Fibroblast of the conjunctiva (primary cell): ENCODE measurements around the gene SLC30A2.

Source experiments
- DNase-seq: peaks from one replicate; pipeline ENCODE4 v3.0.0-alpha.2; 2010; ENCODE audit warnings: low read depth

The SLC30A2 gene

DNA sequence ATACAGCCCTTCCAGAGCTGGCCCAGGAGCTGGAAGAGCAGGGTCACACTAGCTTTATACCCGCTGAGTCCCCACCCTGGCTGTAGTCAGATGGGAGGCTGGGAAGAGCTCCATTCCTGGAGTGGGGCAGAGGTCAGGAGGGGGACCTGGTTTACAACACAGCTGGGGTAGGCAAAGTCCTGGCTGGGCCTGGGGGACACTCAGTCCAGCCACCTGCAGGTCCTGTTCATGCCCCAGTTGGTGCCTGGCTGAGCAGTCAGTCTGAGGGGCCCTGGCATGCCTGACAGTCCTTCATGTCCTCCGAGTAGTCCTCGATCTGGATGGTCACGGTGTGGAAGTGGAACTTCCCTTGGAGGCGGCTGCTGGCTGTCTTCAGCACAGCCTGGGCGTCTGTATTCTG lies 7.0 kb downstream of the SLC30A2 start:
- DNase-seq = no peak

DNA sequence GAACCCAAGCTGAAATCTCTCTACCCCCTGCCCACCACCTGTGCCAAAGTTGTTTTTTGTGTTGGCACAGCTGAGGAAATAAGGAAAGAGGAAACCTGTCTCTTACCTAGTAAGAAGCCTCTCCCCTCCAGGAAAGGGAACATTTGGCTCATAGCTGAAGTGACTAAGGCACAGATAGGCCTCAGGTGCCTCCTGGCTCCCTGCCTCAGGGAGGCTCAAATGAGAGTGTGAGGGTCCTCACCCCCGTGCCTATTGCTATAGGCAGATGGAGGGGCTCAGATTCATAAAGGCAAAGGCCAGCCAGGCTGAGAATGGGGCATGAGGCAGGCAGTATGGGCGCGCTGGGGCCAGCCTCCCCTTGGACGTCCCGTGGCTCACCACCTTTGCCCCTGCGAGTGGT lies 7.4 kb downstream of the SLC30A2 start:
- DNase-seq = no peak

DNA sequence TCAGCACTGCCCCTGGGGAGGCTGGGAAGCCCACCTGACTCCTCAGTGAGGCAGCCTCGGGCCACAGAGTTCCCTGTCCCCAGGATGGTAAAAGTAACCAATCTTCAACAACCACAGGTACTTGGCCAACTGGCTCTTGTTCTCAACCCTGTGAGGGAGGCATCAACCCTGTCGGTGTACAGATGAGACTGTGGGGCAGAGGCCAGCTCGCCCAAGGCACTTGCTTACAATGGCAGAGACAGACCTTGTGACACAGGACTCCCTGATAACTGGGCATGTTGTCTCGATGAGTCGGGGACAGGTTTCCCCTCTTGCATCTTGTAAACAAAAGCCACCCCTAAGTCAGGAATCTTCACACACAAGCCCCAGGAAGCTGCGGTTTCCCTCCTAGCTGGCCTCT lies 8.0 kb downstream of the SLC30A2 start:
- no peak for DNase-seq

DNA sequence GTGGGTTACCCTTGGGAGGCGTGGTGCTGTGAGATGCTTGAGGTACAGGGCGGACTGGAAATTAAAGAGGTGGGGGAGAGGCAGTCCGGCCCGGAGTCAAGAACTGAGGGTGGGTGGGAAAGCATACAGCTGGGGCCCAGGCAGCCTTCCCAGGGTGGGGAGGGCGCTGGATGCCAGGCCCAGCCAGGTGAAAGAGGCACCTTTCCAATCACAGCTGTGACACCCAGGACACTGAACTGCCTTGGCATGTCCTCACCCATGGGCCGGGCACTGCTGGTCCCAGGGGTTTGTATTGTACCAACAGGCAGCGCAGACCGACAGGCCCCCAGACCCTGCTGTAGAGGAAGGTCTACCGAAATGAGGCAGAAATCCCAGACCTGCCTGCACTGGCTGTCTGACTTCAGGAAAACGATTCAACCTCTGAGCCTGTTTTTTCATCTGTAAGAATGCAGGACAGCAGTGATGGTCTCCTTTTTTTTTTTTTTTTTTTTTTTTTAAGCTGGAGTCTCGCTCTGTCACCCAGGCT lies 9.1 kb downstream of the SLC30A2 start:
- DNase-seq = no peak

DNA sequence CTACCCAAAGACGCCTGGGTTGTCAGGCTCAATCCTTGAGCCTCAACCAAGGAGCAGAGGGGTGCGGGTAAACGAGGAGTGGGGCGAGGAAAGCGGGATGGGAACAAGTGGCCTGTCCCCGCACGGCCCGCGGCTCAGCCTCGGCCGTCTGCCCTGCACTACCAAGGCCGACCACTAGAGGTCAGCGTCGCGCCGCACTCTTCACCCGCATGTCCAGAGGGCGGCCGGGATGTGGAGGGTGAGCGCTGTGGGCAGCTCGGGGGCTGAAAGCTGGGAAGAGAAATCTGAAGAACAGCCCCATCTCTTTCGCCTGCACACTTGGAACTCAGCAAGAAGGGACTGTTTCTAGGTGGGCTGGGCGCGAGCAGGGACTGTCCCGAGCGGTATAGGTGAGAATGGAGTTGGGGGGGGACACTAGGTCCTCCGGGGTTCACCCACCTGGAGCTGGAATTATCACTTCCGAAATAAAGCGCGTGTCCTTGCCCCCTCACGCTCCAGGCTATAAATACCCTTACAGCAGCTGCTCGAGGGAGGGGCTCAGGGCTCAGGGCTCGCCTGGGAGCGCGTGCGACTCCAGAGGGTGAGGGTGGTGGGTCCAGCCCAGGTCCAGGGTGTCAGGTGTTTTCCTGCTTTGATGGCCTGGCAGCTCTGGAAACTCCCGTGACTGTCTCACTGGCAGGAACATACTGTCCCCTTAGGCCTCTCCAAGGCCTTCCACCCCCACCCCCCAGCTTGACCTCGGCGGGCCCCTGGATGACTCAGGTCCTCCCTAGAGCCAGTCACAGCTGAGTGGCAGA lies 9.8 kb downstream of the SLC30A2 start:
- peak; percentile 34 for DNase-seq

DNA sequence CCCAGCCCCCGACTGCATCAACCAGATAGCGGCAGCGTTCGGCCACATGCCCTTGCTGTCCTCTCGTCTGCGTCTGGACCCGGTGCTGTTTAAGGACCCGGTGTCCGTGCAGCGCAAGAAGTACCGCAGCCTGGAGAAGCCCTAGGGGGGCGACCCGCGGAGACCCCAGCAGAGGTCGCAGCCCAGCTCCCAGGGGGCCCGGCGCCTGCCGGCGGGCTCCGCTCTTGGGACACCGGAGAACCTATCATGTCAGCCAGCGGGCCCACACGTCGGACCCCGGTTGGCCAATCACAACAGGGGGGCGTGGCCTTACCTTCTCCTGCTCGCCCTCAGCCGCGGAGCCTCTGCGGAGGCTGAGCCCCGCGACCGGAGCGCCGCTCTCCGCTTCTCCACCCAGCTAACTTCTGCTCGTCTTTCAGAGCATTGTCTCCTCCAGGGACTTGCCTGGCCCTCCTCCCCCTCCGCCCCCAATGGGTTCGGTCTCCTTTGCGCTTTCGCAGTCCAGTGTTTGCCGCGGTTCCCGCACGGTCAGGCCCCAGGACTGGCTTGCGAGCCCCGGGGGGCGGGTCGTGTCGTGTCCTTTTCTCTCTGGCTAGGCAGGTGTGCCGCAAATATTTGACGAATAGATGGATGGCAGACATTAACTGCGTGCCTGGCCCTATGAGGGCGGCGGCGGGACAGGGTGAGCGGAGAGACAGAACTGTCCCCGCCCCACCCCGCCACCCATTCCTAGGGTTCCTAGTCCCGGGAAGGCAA lies 10.5 kb downstream of the SLC30A2 start:
- DNase-seq = peak; percentile 82

DNA sequence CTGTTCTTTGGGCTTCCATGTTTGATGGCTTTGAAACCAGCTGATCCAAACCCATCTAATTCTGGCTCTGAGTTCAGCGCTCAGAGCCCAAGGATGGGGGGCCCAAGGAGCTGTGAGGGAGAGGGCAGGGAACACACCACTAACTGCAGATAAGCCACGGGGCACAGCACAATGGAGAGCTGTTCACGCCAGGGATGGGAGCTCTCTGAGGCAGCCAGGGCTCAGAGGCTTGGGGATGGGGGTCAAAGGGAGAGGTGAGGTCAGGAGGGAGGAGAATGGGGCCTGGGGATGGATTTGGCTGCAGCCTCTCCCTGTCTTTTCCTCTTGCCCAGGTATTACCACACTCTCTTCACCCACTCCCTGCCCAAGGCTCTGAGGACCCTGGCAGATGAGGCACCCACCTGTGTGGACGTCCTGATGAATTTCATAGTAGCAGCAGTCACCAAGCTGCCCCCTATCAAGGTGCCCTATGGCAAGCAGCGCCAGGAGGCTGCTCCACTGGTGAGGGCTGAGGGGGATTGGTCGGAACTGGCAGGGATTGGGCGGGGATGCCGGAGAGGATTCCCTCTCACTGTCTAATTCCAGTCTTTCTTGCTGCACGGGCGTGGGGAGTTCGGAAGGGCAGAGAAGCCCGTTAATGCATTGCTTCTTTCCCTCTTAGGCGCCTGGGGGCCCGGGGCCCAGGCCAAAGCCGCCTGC lies 11.3 kb downstream of the SLC30A2 start:
- DNase-seq = no peak

DNA sequence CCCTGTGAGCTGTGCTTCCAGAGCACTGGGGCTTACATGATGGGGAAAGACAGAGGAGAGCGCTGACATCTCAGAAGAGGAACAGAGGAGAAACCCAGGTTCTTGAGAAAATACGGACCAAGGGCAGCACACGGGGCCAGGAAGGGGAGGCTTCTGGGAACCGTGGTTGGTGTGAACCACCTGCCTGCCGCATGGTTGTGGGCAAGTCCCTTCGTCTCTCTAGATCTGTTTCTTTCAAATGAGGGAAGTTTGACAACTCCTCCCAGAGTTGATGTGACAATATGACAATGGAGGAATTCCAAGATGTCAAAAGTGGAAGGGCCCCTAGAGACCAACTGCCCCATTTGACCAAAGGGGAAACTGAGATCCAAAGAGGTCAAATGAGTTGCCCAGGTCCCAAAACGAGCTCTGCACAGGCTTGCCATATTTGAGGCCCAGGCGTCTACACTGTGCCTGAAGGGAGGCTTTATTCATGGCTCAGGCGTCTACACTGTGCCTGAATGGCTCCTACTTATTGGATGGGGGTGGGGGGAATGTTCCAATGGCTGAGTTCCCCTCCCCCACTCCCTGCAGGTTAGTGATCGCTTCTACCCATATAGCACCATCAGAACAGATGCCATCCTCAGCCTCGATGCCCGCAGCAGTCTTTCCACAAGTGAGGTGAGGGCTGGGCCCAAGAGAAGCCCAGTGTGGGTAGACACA lies 13.1 kb downstream of the SLC30A2 start:
- DNase-seq = no peak

DNA sequence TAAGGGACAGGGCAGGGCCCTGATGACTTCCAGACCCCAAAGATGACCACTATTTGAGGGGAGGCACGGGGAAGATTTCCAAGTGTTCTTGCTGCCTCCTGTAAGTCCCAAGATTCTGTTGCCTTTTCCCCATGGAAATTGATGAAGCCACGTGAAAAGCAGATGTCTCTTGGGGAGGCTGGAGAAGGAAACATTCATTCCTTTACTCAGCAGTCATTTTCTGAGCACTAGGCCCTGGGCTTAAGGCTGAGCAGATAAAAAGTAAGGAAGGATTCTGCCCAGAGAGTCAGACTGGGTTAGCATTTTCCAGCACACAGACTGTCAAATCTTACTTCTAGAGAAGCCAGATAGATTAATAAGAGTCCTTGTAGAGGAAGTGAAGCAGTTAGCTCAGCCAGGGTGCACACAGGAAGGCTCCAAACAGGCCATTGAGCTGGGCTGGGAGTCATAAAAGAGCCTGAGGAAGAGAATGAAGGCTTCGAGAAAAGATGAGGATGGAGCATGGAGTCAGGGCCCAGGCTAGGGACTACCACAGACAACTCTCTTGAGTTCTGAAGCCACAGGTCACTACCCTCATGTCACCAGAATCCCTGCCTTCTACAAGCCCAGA lies 14.2 kb downstream of the SLC30A2 start:
- DNase-seq = no peak

DNA sequence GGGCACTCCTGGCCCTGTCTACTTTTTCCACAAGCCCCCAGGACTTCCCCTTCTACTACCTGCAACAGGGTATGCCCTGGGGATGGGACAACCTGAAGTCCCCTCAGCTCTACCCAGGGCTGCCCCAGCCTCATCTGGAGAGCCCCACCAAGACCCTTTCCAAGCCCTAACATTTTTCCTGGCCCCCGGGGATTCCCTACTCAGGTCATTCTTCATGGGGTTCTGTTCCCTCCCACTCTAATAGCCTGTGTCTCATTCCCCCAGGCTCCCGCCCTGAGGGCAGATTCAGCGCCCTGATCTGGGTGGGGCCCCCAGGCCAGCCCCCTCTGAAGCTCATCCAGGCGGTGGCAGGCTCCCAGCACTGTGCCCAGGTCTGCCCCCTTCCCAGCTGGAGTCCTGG lies 14.7 kb downstream of the SLC30A2 start:
- no peak for DNase-seq

DNA sequence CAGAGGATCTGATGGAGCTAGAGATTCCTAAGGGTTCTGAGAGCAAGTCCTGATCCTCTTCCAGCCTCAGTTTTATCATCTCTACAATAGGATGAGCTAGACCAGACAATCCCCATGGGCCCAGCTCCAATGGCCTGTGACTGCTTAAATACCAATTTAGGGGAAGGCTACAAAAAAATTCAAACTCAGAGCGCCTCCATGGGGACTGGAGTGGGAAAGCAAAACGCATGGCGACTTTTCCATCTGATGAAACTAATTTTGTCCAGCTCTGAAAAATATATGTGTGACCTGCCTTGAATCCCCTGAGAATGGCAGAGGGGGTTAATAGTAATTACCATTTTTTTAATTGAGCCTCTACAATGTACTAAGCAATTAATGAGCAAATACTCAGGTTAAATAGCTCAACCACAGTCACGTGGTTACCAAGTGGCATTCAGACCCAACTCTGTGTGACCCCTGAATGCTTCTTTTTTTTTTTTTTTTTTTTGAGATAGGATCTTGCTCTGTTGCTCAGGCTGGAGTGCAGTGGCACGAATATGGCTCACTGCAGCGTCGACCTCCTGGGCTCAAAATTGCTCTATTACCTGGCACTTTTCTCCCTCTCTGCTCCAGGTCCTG lies 15.9 kb downstream of the SLC30A2 start:
- no peak for DNase-seq

DNA sequence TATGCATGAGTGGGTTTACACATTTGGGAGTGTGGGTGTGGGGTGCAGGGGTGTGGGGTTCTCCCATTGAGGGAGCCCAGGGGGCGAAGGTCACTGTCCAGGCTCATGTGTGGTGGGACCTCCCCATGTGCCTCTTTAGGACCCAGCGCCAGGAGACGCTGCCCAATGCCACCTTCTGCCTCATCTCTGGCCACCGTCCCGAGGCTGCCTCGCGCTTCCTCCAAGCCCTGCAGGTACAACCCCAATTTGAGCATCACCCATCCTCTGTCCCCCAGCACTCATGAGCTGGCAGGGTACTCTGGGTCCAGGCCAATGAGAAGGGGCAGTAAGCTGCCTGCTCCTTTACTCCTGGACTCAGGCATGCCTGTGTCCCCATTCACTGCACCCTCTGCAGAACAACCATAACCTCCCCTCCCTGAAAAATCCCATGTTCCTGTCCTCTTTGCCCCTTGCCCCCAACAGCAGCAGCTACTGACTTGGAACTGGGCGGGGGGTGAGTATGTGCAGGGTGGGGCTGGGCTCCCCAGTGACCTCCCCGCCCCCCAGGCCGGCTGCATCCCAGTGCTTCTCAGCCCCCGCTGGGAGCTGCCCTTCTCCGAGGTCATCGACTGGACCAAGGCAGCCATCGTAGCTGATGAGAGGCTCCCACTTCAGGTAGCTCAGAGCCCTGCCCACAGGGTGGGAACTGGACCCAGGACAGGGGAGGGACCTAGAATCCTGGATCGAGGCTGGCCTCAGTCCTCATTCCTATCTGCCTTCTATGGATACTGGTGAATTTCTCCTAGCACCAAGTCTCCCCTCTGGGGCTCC lies 16.7 kb downstream of the SLC30A2 start:
- no peak for DNase-seq

DNA sequence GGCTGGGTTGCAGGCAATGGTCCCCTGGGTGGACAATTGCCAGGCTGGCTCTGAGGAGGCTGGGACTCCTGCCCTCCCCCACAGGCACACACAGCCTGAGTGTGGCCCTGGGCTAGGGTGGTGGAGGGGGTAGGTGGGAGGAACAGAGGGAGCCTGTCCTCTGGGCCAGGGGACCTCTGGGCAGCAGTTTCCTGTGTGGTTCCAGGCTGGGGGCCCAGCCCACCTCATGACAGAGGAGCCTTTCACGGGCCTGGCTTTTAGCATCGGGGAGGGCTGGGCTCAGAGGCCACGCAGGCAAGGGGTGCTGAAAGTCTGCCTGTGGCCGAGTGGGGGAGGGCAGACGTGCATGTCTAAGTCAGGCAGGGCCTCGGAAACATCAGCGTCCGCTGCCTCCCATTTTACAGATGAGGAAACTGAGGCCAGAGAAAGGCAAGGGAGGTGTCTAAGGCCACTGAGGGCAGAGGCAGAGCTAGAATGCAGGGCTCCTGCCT lies 17.4 kb downstream of the SLC30A2 start:
- DNase-seq = no peak

DNA sequence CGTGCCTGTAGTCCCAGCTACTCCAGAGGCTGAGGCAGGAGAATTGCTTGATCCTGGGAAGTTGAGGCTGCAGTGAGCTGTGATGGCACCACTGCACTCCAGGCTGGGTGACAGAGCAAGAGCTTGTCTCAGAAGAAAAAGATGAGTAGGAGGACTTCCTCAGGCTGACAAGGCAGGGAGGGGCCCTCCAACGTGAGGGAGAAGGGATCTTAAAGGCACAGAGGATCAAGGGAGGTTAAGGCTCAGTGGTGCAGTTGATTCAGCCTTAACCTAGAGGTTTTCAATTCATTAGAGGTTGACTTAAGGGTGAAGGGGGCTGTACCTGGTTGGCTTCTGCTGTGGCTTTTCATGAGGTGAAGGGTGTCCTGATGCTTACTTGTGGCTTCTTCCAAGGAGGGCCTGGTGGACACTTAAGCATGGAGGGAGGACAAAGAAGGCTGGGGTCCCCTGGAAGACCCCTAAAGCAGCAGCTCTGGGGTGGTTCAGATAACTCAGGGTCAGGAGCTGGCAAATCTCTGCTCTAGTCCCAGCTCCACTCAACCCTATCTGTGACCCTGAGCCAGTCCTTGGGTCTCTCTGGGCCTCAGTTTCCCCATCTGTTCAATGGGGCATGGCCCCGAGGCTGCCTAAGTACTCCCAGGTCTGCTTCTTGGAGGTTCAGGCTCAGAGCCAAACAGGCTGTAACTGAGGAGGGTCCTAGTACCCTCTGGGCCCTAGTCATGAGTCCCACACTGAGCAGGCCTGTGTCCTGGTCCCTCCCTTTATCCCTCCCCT lies 18.0 kb downstream of the SLC30A2 start:
- no peak for DNase-seq

DNA sequence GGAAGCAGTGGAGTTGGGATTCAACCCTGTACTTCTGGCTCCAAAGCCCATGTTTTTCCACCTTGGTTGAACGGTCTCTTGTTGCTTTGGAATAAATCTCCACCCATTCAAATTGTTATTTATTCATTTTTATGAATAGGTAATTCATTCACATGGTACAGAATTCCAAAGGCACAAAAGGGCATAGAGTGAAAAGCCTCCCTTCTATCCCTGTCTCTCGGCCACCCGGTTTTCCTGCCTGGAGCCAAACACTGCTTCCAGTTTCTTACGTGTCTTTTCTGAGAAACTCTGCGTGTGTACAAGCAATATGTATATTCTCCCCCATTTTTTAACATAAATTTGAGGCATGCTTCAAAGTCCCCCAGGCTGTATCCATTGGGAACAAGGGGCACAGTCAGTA lies 20.4 kb downstream of the SLC30A2 start:
- no peak for DNase-seq

DNA sequence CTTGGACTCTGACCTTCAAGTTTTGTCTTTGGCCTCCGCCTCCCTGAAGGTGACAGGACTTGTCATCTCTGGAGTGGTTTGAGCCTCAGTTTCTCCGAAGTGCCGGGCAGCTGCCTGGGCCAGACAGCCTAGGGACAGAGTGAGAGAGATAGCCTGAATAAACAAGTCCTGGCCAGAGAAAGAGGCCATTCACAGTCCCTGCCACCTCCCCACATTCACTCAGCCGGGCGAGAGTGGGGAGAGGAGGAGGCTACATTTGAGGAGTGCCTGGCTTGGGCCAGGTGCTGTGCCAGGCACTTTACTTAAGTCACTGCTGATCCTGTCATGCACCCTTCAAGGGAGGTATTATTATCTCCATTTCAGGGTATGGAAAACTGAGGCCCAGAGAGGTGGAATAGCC lies 20.9 kb downstream of the SLC30A2 start:
- no peak for DNase-seq

DNA sequence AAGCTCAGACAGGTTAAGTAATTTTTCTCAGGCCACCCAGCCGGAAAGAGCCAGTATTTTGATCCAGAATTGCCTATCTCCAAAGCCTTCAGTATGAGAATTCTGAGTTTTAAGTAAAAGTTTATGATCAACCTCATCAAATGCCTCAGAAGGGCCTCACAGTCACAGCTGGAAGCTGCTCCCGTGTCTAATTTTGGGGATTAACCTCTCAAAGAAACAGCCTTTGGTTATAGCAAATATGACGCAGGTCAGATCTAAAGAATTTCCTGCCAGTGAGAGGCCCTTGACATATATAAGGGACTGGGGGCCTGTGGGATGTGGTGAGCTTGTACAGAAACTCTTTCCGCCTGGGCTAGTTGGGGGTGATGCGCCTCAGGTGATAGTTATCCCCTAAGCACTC lies 22.1 kb downstream of the SLC30A2 start:
- DNase-seq = no peak

DNA sequence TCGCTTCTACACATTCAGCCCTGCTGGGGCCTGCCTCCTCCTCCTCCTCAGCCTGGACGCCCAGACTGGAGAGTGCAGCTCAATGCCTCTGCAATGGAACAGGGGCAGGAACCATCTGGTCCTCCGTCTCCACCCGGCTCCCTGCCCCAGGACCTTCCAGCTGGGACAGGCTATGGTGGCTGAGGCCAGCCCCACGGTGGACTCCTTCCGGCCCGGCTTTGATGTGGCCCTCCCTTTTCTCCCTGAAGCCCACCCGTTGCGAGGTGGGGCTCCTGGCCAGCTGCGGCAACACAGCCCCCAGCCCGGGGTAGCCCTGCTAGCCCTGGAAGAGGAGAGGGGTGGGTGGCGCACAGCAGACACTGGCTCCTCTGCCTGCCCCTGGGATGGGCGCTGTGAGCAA lies 22.9 kb downstream of the SLC30A2 start:
- no peak for DNase-seq

DNA sequence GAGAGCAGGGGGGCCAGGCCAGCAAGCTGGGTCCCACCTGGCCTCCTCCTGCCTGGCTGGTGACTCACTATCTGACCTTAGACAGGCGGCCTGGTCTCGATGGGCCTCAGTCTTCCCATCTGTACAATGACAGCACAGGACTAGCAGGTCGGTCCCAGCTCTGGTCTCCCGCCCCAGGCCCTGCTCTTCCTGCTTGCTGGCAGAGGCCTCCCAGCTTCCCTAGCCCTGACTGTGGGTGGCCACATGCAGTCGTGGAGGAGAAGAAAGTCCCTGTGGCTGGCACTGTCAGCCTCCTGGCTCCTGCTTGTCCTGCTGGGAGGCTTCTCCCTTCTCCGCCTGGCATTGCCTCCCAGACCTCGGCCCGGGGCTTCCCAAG lies 23.5 kb downstream of the SLC30A2 start:
- no peak for DNase-seq
